Kidney epithelial cell (primary cell): ENCODE results near the gene CUX1. TPM values are rescaled to one million over a fixed set of nuclear protein-coding genes. Genes with fewer than 3 reads are reported as not detected.
"Not testable (repeated sequence)": the region's sequence is repeated elsewhere in the genome, so short reads cannot be mapped to it uniquely, and the experiment has no call there.

ENCODE experiments used
- DNase-seq: peaks from one replicate; pipeline ENCODE4 v3.0.0-alpha.2; 2010; ENCODE audit warnings: low read depth
- H3K27me3 ChIP-seq: 2 replicates; pipeline ENCODE4 v1.6.0; 2011; ENCODE audit warnings: low read length; ENCODE audit not compliant: control insufficient read depth, insufficient read depth
- H3K36me3 ChIP-seq: 2 replicates; pipeline ENCODE4 v1.5.1; 2011; ENCODE audit warnings: low read length; ENCODE audit not compliant: control insufficient read depth, insufficient read depth
- H3K4me3 ChIP-seq: 2 replicates; pipeline ENCODE4 v1.5.1; 2011; ENCODE audit warnings: low read depth, mild to moderate bottlenecking, control low read depth, low read length
- total RNA-seq: library from RNA; depleted of rRNA; stranded (reverse); fragments of >200 nt; gene quantifications from 2 replicates; pipeline ENCODE4 v1.2.3, GENCODE V29; 2015
- TF ChIP-seq, protein P1 (sequence below): IDR thresholded peaks from 2 replicates; pipeline ENCODE4 v1.5.1; 2011; ENCODE audit warnings: mild to moderate bottlenecking, moderate library complexity, low read length, control low read depth, inconsistent platforms; ENCODE audit not compliant: insufficient read depth, poor library complexity, severe bottlenecking

Gene CUX1
- total RNA-seq, 1 donor from 2014 or later: 56.7 TPM

DNA sequence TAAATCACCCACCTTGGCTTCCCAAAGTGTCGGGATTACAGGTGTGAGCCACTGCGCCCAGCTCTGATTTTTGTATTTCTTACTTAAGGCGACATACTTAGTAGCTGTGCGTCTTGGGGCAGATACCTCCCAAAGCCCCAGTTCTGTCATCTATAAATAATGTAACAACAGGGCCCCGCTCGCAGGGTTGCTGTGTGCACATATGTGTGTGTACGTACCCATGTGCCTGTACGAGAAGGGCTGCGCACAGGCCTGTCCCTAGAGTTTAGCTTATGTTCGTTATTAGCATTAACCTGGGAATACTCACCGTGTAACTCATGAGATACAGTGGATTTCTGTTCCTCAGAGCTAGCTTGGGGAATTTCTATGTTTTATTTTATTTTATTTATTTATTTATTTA, 103.6 kb downstream of the CUX1 start:
- TF ChIP-seq, protein P1, sequence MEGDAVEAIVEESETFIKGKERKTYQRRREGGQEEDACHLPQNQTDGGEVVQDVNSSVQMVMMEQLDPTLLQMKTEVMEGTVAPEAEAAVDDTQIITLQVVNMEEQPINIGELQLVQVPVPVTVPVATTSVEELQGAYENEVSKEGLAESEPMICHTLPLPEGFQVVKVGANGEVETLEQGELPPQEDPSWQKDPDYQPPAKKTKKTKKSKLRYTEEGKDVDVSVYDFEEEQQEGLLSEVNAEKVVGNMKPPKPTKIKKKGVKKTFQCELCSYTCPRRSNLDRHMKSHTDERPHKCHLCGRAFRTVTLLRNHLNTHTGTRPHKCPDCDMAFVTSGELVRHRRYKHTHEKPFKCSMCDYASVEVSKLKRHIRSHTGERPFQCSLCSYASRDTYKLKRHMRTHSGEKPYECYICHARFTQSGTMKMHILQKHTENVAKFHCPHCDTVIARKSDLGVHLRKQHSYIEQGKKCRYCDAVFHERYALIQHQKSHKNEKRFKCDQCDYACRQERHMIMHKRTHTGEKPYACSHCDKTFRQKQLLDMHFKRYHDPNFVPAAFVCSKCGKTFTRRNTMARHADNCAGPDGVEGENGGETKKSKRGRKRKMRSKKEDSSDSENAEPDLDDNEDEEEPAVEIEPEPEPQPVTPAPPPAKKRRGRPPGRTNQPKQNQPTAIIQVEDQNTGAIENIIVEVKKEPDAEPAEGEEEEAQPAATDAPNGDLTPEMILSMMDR: no peak
- DNase-seq: no peak
- Histone ChIP-seq H3K27me3 (no peaks in the 10 kb centered on the region), H3K36me3 (peaks cover 1% of the 10 kb centered on the region), H3K4me3 (no peak overlapping the region)

- not testable (repeated sequence) for H3K27me3 ChIP-seq, DNase-seq, H3K4me3 ChIP-seq, H3K36me3 ChIP-seq
Measured at GRCh38 chr7:101921546-101922489, 104.4 kb downstream of the CUX1 start.

- H3K4me3 ChIP-seq: no peak overlapping the region
- TF ChIP-seq, protein P1: no peak
- DNase-seq: no peak
- no peaks in the 10 kb centered on the region for H3K27me3 ChIP-seq
- H3K36me3 ChIP-seq: peaks cover under 1% of the 10 kb centered on the region
Measured at GRCh38 chr7:101922631-101923601, 105.5 kb downstream of the CUX1 start.

GRCh38 chr7:101923602-101923985, 106.2 kb downstream of the CUX1 start:
- DNase-seq: no peak
- H3K27me3 ChIP-seq: no peaks in the 10 kb centered on the region

DNA sequence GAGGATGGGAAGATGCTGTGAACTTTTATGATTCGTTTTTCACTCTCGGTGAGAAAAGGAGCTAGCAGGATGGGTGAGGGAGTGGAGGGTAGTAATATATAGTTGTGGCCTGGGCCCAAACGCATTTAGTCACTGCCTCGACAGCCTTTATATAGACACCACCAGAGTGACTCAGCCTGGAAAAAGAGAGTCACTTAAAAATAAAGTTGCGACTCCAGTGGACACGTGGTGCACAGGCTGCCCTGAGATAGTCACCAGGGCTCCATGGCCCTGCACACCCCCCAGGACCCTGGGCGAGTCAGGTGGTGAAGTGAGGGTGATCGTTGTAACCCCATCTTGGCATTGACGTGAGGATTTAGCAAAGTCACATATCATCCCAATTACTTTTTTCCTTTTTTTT, 106.7 kb downstream of the CUX1 start:
- Histone ChIP-seq H3K36me3 (no peaks in the 10 kb centered on the region), H3K27me3 (no peaks in the 10 kb centered on the region), H3K4me3 (no peak overlapping the region)
- TF ChIP-seq, protein P1: no peak
- DNase-seq: no peak

More at GRCh38 chr7:101923602-101923985, 106.2 kb downstream of the CUX1 start:
- Histone ChIP-seq H3K4me3 (no peak overlapping the region), H3K36me3 (no peaks in the 10 kb centered on the region)
- TF ChIP-seq, protein P1: no peak

- H3K4me3 ChIP-seq: no peak overlapping the region
Measured at GRCh38 chr7:101926265-101926664, 108.8 kb downstream of the CUX1 start.

More at GRCh38 chr7:101926265-101926664, 108.8 kb downstream of the CUX1 start:
- no peak for DNase-seq
- no peaks in the 10 kb centered on the region for H3K36me3 ChIP-seq
- H3K27me3 ChIP-seq: no peaks in the 10 kb centered on the region
- TF ChIP-seq, protein P1: no peak
